Adrenal gland (tissue), 19 donors: ENCODE results near the gene TBC1D28. TPM values are rescaled to one million over a fixed set of nuclear protein-coding genes. Genes with fewer than 3 reads are reported as not detected.
A peak's percentile ranks its signal among the peaks of the same experiment; 100 is the strongest.
"Not testable (repeated sequence)": the region's sequence is repeated elsewhere in the genome, so short reads cannot be mapped to it uniquely, and the experiment has no call there.

Experiments
- DNase-seq, 7 donors: peaks; one replicate each; pipeline ENCODE4 v3.0.0-alpha.2; 2019 to 2020
- H3K27ac ChIP-seq, 5 donors: fragments of 200-600 bp; sonication (generic) in 4 of 5; 1 replicate in 3 of 5; 2 replicates in 2 of 5; pipeline versions ENCODE4 v1.5.1 to v1.8.0; 2016 to 2020; ENCODE audit warnings: mild to moderate bottlenecking in 1 of 5
- H3K27me3 ChIP-seq: fragments of 200-600 bp; 2 replicates; pipeline ENCODE4 v1.8.0; 2021
- H3K36me3 ChIP-seq, 2 donors: fragments of 200-600 bp; replicated peaks in 1 of 2; 1 replicate in 1 of 2; 2 replicates in 1 of 2; pipeline versions ENCODE4 v1.5.1 to v1.8.0; 2018 to 2022
- H3K4me1 ChIP-seq, 2 donors: fragments of 200-600 bp; replicated peaks in 1 of 2; 1 replicate in 1 of 2; 2 replicates in 1 of 2; pipeline versions ENCODE4 v1.5.1 to v1.8.0; 2018 to 2021
- H3K4me3 ChIP-seq, 4 donors: fragments of 200-600 bp; sonication (generic) in 3 of 4; one replicate each; pipeline ENCODE4 v1.5.1; 2016 to 2018
- H3K9me3 ChIP-seq, 3 donors: fragments of 200-600 bp; sonication (generic) in 1 of 3; replicated peaks in 1 of 3; 1 replicate in 2 of 3; 2 replicates in 1 of 3; pipeline versions ENCODE4 v1.5.1 to v1.8.0; 2016 to 2021
- POLR2A ChIP-seq, 2 donors: fragments of 450-650 bp; IDR thresholded peaks; one replicate each; pipeline ENCODE4 v1.6.1; 2017; ENCODE audit warnings: antibody characterized with exemption in 2 of 2, mild to moderate bottlenecking in 2 of 2, moderate library complexity in 1 of 2
- WGBS, 4 donors: extraction: QIAGEN DNeasy Blood & Tissue Kit in 2 of 4; methylation state at CpG; one replicate each; pipeline versions ENCODE4 v1.1.5 to v1.1.7; 2013 to 2017; 5-methylcytosine and 5-hydroxymethylcytosine counted together
- intact Hi-C, 2 donors: fragments of 100-400 bp; cut with DNase I; formaldehyde crosslinking; loops; one replicate each; pipeline versions ENCODE4 v1.14.1 to v1.15.0; 2022 to 2023
- long read RNA-seq, 10 donors: library from polyadenylated mRNA in 3 of 10; unstranded in 2 of 10; stranded (forward) in 1 of 10; transcript quantifications; one replicate each; pipeline ENCODE4 v2.0.0 and lab custom pipeline, GENCODE V29; 2021 to 2026
- polyA plus RNA-seq, 3 donors: library from polyadenylated mRNA; stranded (reverse); fragments of 200-250 nt in 2 of 3; fragments of 350-450 nt in 1 of 3; fragmentation: Illumina TruSeq in 1 of 3; extraction: RNeasy Lipid Tissue Mini Kit (QIAGEN cat#74804) in 1 of 3; gene quantifications; one replicate each; pipeline ENCODE4 v1.2.3, GENCODE V29; 2013 to 2014
- total RNA-seq, 9 donors: library from RNA; depleted of rRNA in 4 of 9; stranded (reverse); fragments of >200 nt in 4 of 9; fragments of 120-200 nt in 1 of 9; fragmentation: NEBNext Ultra II Directional in 1 of 9; extraction: Animal tissue kit (Norgen Biotek cat#: 25700) in 1 of 9; gene quantifications; one replicate each; pipeline versions ENCODE4 v1.1.0 to v1.2.4, GENCODE V29; 2013 to 2023
- donor health status: healthy with polysubstance abuse.
- donor health status: Bipolar disorder and iron deficiency.
- donor health status: DM: yes; HTN: yes; CAD: no.
- donor health status: DM: no; HTN: no; CAD: no.
- donor health status: DM: no; HTN: no; CAD: no.
- donor health status: DM: yes; HTN: yes; CAD: no.

Gene TBC1D28
- total RNA-seq (not detected), polyA plus RNA-seq (not detected)
- long read RNA-seq, donor 1, partial matches to known transcripts: 12 of 19 reads
- long read RNA-seq, donor 1, other reads (novel, unspliced or antisense): 7 of 19 reads
- long read RNA-seq, donor 2, partial matches to known transcripts: 6 of 13 reads
- long read RNA-seq, donor 2, other reads (novel, unspliced or antisense): 7 of 13 reads
- long read RNA-seq, donor 3, partial matches to known transcripts: 8 of 16 reads
- long read RNA-seq, donor 3, other reads (novel, unspliced or antisense): 8 of 16 reads
- long read RNA-seq, donor 4: 0 reads
- long read RNA-seq, donor 5: 0 reads
- long read RNA-seq, donor 6: 0 reads
- long read RNA-seq, donor 7, partial matches to known transcripts: 0 of 9 reads
- long read RNA-seq, donor 7, other reads (novel, unspliced or antisense): 9 of 9 reads
- long read RNA-seq, donor 8, partial matches to known transcripts: 0 of 6 reads
- long read RNA-seq, donor 8, other reads (novel, unspliced or antisense): 6 of 6 reads
- long read RNA-seq, donor 9, partial matches to known transcripts: 0 of 51 reads
- long read RNA-seq, donor 9, other reads (novel, unspliced or antisense): 51 of 51 reads
- long read RNA-seq, donor 10, partial matches to known transcripts: 0 of 6 reads
- long read RNA-seq, donor 10, other reads (novel, unspliced or antisense): 6 of 6 reads

DNA sequence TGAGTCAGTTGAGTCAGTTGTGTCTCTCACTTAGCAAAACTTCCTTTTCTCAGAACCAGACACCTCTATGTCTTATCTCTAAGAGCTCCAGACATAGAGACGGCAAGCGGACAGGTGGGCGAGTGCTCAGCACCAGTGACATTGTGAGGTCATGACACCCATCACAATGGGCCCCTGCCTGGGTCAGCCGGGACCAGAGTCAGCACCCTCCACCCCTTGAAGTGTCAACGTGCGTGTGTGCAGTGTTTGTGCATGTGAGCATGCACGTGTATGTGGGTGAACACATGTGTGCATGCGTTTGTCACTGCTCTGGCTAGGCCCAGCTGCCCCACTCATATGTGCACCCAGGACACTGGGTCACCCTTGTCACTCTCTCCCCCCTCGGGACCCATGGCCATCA is at the start of gene TBC1D28:
TBC1D28 (minus strand) TSS at position 101 of the 400 bp plus-strand sequence. CDS start 3,039 bp downstream, outside the sequence.
- intact Hi-C loops, H3K9me3 ChIP-seq, H3K27me3 ChIP-seq, H3K4me1 ChIP-seq, H3K27ac ChIP-seq, H3K36me3 ChIP-seq, H3K4me3 ChIP-seq, DNase-seq: not testable (repeated sequence)
- 78 to 93% (median 89%) methylated on average over 3 to 9 of the region's 9 CpGs for WGBS, 4 donors

DNA sequence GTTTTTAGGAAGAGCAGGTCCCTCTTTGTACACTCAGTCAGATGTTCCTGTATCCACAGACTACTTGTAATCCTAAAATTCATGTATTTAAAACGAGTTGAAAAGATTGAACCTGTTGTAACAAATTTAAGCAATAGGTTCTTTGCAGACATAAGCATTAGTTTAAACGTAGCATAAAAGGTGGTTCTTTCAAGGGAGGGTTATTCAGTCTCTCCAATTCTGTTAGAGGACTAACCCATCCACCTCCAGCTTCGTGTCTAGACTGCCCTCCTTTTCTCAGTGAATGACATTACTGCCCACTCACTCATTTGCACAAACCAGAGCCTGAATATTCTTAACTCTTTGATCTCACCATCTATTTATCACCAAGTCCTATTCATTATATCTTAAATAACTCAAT is 38.5 kb upstream of the TBC1D28 start:
- DNase-seq, intact Hi-C loops, H3K4me1 ChIP-seq, H3K27me3 ChIP-seq, H3K9me3 ChIP-seq, H3K36me3 ChIP-seq: not testable (repeated sequence)
- H3K4me3 ChIP-seq: peak overlapping the region in 1 of 4 donors; percentile 54
- peak overlapping the region in 1 of 5 donors; percentile 61 for H3K27ac ChIP-seq
- WGBS, 4 donors: 0 to 2% (median 1%) methylated on average over 2 to 3 of the region's 3 CpGs

DNA sequence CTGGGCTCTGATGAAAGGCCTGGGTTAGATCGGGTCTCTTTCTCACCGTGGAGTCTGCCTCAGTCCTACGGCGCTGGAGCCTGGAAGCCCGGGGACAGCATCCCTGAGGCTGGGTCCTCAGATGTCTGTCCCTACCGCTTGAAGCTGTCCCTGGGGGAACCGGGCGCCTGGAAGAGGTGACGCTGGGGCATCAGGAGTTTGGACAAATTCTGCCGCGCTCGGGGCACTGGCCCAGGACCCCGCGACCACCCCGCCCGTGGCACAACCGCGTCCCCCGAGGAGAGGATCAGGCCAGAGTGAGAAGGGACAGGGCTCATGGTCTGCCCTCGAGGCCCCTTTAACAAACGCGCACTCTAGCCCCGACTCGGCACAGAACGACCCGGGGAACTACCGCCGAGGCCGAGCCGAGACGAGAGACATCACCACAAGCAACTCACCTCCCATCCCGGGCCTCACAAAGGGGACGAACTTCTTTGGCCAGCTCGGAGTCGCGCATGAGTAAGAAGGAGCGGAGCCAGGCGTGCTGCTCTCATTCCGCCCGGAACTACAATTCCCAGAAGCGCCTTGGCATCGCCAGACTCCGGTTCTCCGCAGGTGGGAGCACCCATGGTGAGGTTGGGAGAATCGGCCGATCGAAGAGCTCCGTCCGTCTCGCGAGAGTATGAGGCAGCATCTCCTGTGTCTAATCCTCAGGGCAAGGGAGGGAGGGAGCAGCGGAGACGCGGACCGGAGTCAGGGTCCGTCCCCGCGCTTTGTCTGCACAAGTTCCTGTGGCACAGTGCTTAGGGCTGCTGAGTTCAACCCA is 37.8 kb upstream of the TBC1D28 start, which contains the start of gene FOXO3B:
FOXO3B (minus strand) TSS at position 548 of the 805 bp plus-strand sequence. CDS start 663 bp downstream, outside the sequence.
- peak in 1 of 2 donors; percentile 19 for TF ChIP-seq POLR2A (IDR thresholded peaks at IDR 0.05)
- 0% methylated on average over 4 to 53 of the region's 58 CpGs; no CpG with 5 or more reads in 1 of the 4 donors for WGBS, 4 donors
- H3K36me3 ChIP-seq, intact Hi-C loops, H3K4me1 ChIP-seq, H3K9me3 ChIP-seq, H3K27me3 ChIP-seq: not testable (repeated sequence)
- Histone ChIP-seq H3K27ac (peak within 1 kb of the TSS in 2 of 5 donors; percentile 8 to 61), H3K4me3 (peak within 1 kb of the TSS in 3 of 4 donors; percentile 18 to 54 (median 22))
- peak; percentile 72 to 97 (median 92) for DNase-seq

DNA sequence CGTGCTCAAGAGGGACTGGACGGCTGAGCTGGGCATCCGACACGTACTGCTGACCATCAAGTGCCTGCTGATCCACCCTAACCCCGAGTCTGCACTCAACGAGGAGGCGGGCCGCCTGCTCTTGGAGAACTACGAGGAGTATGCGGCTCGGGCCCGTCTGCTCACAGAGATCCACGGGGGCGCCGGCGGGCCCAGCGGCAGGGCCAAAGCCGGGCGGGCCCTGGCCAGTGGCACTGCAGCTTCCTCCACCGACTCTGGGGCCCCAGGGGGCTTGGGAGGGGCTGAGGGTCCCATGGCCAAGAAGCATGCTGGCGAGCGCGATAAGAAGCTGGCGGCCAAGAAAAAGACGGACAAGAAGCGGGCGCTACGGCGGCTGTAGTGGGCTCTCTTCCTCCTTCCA is 33.2 kb upstream of the TBC1D28 start:
- intact Hi-C loops, DNase-seq, H3K27ac ChIP-seq, H3K4me1 ChIP-seq, H3K36me3 ChIP-seq, H3K9me3 ChIP-seq, H3K4me3 ChIP-seq, H3K27me3 ChIP-seq: not testable (repeated sequence)
- WGBS, 4 donors: 94 to 100% (median 98%) methylated on average over 10 to 29 of the region's 29 CpGs

DNA sequence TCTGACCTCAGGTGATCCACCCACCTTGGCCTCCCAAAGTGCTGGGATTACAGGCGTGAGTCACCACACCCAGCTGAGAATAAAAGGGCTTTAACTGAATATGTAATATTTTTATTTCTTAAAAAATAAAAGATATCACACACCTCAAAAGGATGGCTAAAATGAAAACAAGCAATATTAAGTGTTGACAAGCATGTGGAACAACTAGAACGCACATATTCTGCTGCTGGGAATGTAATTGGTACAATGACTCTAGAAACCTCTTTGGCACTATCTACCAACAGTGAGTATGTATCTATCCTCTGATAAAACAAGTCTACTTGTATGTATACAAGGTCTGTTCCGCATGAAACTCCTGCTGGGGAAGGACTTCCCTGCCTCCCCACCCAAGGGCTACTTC is 32.7 kb upstream of the TBC1D28 start:
- H3K27me3 ChIP-seq, H3K27ac ChIP-seq, DNase-seq, intact Hi-C loops, H3K9me3 ChIP-seq, H3K4me1 ChIP-seq, H3K36me3 ChIP-seq, H3K4me3 ChIP-seq: not testable (repeated sequence)
- 96 to 100% (median 99%) methylated on average over 3 of the region's 3 CpGs for WGBS, 4 donors

DNA sequence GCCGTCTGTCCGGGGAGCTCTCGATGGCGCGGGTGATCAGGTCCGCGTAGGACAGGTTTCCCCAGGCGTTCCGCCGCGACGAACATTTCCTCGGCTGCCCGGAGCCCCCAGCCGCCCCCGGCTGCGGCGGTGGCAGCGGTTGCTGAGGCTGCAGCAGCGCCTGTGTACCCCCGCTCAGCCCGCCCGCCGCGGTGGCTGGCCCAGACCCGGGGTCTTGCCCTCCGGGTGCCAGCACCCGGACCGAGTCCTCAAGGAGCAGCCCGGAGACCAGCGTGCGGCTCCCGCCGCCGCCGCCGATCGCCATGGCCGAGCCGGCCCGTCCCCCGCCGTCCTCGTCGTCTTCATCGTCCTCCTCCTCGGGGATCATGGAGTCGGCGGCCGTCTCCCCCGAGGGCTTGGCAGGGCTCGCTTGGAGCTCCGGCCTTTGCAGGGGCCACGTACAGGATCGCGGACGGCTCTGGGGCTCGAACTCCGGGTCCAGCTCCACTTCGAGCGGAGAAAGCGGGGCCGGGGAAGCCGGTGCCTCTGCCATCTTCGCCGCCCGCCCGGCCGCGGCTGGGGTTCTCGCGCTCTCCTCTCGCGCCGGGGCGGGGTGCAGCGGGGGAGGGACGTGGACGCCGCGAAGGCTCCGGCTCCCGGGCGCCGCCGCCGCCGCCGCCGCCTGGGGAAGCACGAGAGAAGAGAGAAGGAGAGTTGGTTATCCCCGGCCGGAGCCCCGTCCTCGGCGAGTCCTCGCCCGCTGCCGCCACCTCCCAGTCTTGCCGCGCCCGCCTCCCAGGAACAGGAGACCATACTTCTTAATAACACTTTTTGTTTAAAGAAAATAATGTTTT is 28.4 kb upstream of the TBC1D28 start:
- H3K27me3 ChIP-seq, H3K4me3 ChIP-seq, intact Hi-C loops, H3K4me1 ChIP-seq, H3K27ac ChIP-seq, H3K36me3 ChIP-seq, H3K9me3 ChIP-seq, DNase-seq: not testable (repeated sequence)
- WGBS, 4 donors: 97 to 99% (median 97%) methylated on average over 25 to 72 of the region's 102 CpGs

DNA sequence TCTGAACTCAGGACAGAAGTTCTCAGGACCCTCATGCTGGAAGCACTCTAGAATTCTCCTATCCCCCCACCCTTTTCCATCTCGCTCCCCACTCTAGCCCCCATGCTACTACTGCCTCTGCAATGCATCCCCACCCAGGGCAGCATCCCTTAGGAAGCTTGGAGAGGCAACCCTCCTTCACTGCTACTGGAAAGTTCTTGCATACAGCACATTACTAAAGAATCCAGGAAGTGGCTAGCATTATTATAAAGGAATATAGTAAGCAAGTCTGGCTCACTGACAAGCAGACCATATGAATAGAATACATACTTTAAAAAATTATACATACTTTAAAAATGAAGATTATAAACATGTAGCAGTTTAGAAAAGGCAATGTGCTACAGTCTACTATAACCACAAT is 24.4 kb upstream of the TBC1D28 start:
- 97 to 100% (median 100%) methylated on average over 1 of the region's 1 CpG for WGBS, 4 donors
- intact Hi-C loops, H3K36me3 ChIP-seq: not testable (repeated sequence)

DNA sequence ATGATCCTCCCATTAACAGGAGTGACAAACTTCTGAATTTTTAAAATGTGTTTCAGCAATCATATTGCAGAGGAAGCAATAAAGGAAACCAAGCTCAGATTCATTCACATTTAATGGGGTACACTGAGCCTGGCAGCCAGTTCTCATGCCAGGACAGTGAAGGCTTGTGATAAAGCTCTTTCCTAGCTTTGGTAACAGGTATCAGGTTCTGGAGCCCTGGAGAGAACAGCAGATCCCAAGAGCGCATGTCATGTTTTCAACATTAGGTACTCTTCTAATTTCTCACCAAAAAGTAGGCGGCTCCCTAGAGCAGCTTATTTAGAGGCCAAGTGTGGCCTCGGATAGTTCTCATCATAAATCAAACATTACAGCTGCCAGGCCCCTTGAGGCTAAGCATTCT is 23.3 kb upstream of the TBC1D28 start:
- H3K27me3 ChIP-seq, H3K9me3 ChIP-seq, H3K4me3 ChIP-seq, H3K4me1 ChIP-seq, intact Hi-C loops, H3K27ac ChIP-seq, H3K36me3 ChIP-seq, DNase-seq: not testable (repeated sequence)
- 89 to 96% (median 94%) methylated on average over 3 of the region's 3 CpGs; no CpG with 5 or more reads in 1 of the 4 donors for WGBS, 4 donors

More for the DNA sequence above, 24.4 kb upstream of the TBC1D28 start:
- not testable (repeated sequence) for DNase-seq, H3K4me3 ChIP-seq, H3K27ac ChIP-seq, H3K4me1 ChIP-seq, H3K27me3 ChIP-seq, H3K9me3 ChIP-seq

DNA sequence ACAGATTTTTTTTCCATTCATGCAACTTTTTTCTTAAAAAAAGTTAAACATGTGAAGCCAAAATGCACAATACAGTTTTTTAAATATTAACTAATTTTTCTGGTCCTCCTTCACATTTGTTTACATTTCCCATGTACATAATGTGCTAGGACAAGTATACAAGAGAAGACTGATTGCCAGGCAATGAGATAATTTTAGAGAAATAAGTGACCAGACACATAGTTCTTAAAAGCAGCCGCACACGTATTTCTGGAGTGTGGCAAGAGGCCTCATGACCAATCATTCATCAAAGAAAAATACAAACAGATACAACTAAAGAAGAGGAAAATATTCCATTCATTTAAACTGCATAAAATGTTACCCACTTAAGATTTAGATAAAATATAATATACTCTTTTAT is 22.1 kb upstream of the TBC1D28 start:
- intact Hi-C loops, H3K4me3 ChIP-seq, H3K36me3 ChIP-seq, DNase-seq, H3K27me3 ChIP-seq, H3K27ac ChIP-seq, H3K4me1 ChIP-seq: not testable (repeated sequence)
- 92 to 100% (median 98%) methylated on average over 1 to 2 of the region's 2 CpGs for WGBS, 4 donors
- peaks cover 0 to 16% (median 0%) of the 10 kb centered on the region in 3 donors for H3K9me3 ChIP-seq
